ENCODE measurements around the gene HLX. TPM values are rescaled to one million over a fixed set of nuclear protein-coding genes. Genes with fewer than 3 reads are reported as not detected.

HLX gene, protein sequence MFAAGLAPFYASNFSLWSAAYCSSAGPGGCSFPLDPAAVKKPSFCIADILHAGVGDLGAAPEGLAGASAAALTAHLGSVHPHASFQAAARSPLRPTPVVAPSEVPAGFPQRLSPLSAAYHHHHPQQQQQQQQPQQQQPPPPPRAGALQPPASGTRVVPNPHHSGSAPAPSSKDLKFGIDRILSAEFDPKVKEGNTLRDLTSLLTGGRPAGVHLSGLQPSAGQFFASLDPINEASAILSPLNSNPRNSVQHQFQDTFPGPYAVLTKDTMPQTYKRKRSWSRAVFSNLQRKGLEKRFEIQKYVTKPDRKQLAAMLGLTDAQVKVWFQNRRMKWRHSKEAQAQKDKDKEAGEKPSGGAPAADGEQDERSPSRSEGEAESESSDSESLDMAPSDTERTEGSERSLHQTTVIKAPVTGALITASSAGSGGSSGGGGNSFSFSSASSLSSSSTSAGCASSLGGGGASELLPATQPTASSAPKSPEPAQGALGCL
- total RNA-seq, result 0.48 and 0.53 TPM in 2 replicates
- long read RNA-seq, result 0 reads

DNA sequence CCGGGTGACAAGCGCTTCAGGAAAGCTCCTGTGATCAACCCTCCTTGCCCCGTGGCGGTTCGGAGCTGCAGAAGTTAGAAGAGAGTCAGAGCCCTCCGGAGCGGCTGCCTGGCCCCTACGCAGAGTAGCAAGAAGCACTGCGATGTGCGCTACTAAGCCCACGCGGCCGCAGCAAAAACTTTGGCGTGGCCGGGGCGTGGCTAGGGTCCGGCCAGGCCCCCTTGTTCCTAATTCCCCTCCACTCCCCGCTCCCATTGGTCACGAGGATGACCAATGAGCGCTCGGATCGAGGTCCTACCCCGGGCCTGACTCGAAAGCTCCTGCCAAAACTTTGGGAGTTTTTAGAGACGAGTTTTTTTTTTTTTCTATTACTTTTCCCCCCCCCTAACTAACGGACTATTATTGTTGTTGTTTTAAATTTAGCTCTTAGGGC is at the start of gene HLX:
HLX (plus strand) TSS at position 368 of the 433 bp plus-strand sequence. CDS start 415 bp downstream, outside the sequence.
- TF ChIP-seq, protein P1, sequence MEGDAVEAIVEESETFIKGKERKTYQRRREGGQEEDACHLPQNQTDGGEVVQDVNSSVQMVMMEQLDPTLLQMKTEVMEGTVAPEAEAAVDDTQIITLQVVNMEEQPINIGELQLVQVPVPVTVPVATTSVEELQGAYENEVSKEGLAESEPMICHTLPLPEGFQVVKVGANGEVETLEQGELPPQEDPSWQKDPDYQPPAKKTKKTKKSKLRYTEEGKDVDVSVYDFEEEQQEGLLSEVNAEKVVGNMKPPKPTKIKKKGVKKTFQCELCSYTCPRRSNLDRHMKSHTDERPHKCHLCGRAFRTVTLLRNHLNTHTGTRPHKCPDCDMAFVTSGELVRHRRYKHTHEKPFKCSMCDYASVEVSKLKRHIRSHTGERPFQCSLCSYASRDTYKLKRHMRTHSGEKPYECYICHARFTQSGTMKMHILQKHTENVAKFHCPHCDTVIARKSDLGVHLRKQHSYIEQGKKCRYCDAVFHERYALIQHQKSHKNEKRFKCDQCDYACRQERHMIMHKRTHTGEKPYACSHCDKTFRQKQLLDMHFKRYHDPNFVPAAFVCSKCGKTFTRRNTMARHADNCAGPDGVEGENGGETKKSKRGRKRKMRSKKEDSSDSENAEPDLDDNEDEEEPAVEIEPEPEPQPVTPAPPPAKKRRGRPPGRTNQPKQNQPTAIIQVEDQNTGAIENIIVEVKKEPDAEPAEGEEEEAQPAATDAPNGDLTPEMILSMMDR (IDR thresholded peaks at IDR 0.05; ENCODE audit: unreplicated experiment), result no peak
- Mint-ChIP-seq H3K27me3 (peaks cover 93% of the 10 kb centered on the region), H3K4me1 (ENCODE audit: low read depth) (peaks cover 17% of the 10 kb centered on the region), H3K27ac (peak within 1 kb of the TSS; percentile 45), H3K36me3 (ENCODE audit: insufficient read depth) (no peaks in the 10 kb centered on the region), H3K4me3 (ENCODE audit: low read depth) (peak within 1 kb of the TSS; percentile 58), H3K9me3 (ENCODE audit: low read depth) (no peaks in the 10 kb centered on the region)
- no peak for DNase-seq (ENCODE audit: low spot score, unreplicated experiment)

DNA sequence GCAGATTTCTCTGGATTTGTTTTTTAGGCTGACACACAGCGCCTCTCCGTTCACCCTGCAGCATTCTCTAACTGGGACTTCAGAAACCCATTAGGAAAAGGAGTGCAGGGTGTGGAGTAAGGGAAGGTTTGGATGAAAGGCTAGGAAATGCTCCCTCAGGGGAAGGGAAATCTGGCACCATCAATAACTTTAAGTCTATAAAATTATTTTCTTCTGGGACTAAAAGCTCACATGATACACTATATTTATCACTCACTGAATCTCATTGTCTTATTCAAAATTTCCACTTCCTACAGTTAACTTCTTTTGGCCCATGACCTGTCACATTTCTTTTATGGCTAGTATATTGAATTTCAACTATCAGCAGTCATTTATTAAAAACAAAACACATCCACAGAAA is 45.8 kb upstream of the HLX start:
- TF ChIP-seq, protein P1 (IDR thresholded peaks at IDR 0.05; ENCODE audit: unreplicated experiment), result no peak

DNA sequence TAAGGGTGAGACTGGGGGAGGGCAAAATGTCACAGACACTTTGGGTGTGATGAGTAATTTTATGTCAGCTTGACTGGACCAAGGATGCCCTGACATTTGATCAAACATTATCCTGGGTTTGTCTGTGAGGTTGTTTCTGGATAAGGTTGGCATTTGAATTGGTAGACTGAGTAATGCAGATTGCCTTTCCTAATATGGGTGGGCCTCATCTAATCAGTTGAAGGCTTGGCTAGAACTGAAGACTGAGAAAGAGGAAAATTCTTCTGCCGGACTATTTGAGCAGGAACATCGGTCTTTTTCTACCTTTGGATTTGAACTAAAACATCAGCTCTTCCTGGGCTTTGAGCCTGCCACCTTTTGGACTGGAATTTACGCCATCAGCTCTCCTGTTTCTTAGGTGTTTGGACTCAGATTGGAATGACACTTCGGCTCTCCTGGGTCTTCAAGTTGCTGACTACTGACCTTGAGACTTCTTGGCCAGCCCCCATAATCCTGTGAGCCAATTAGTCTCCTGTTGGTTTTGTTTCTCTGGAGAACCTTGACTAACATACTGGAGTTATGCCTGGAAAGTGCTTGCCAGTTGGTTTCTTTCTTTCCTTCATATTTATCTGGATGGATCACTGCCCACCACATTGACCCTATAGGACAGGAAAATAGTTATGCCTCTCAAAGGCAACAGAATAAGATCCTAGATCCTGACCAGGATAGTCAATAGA is 44.9 kb upstream of the HLX start:
- TF ChIP-seq, protein P1 (IDR thresholded peaks at IDR 0.05; ENCODE audit: unreplicated experiment), result no peak
- no peaks in the 10 kb centered on the region for H3K36me3 Mint-ChIP-seq (ENCODE audit: insufficient read depth)
- no peak for DNase-seq (ENCODE audit: low spot score, unreplicated experiment)

More for the DNA sequence above, 45.8 kb upstream of the HLX start:
- no peak for DNase-seq (ENCODE audit: low spot score, unreplicated experiment)
- Mint-ChIP-seq H3K9me3 (ENCODE audit: low read depth) (no peaks in the 10 kb centered on the region), H3K27ac (no peak overlapping the region), H3K4me1 (ENCODE audit: low read depth) (no peaks in the 10 kb centered on the region), H3K36me3 (ENCODE audit: insufficient read depth) (no peaks in the 10 kb centered on the region), H3K27me3 (no peaks in the 10 kb centered on the region), H3K4me3 (ENCODE audit: low read depth) (no peak overlapping the region)

DNA sequence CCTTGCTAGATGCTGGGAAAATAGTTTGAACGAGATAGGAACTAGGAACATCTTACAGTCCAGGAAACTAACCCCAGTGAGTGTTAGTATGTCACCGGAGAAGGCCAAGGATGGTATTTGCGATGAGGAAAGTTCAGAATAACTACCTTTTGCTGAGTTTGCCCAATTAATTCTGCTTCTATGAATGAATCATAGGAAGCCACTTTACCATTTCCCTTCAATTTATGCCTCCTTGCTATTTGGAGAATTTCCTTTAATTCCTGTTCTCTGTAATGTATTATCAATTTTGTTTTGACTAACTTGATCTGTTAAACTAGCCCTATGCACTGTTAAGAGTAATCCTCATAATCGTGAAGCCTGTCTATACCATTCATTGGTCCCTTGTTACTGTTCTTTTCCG is 40.7 kb upstream of the HLX start:
- no peak for DNase-seq (ENCODE audit: low spot score, unreplicated experiment)
- no peak overlapping the region for H3K4me3 Mint-ChIP-seq (ENCODE audit: low read depth)
- H3K36me3 Mint-ChIP-seq (ENCODE audit: insufficient read depth), result no peaks in the 10 kb centered on the region
- no peaks in the 10 kb centered on the region for H3K9me3 Mint-ChIP-seq (ENCODE audit: low read depth)
- TF ChIP-seq, protein P1 (IDR thresholded peaks at IDR 0.05; ENCODE audit: unreplicated experiment), result no peak
- no peaks in the 10 kb centered on the region for H3K4me1 Mint-ChIP-seq (ENCODE audit: low read depth)
- H3K27ac Mint-ChIP-seq, result no peak overlapping the region
- H3K27me3 Mint-ChIP-seq, result no peaks in the 10 kb centered on the region

More for the DNA sequence above, 44.9 kb upstream of the HLX start:
- Mint-ChIP-seq H3K4me3 (ENCODE audit: low read depth) (no peak overlapping the region), H3K27ac (no peak overlapping the region), H3K4me1 (ENCODE audit: low read depth) (no peaks in the 10 kb centered on the region), H3K27me3 (no peaks in the 10 kb centered on the region), H3K9me3 (ENCODE audit: low read depth) (no peaks in the 10 kb centered on the region)

DNA sequence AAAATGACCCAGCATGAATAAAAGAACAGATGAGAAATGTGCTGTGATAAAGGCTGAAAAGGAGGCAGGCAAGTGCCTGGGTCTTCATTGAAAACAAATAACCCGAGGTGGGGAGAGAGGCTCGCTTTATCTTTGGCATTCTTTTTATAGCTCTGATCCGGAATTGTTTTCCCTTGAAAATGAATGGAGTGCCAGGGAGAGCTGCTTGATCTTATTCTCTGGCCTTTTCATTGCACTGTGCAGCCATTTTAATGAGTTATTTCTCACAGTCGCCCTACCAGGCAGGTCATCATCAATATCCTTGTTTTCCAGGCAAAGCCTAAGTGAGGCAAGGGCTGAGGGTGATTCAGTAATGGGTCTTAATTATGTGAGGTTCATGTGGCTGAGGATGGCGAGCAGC is 39.8 kb upstream of the HLX start:
- TF ChIP-seq, protein P1 (IDR thresholded peaks at IDR 0.05; ENCODE audit: unreplicated experiment), result no peak
- Mint-ChIP-seq H3K27me3 (no peaks in the 10 kb centered on the region), H3K9me3 (ENCODE audit: low read depth) (no peaks in the 10 kb centered on the region), H3K36me3 (ENCODE audit: insufficient read depth) (no peaks in the 10 kb centered on the region), H3K4me1 (ENCODE audit: low read depth) (peaks cover 5% of the 10 kb centered on the region), H3K4me3 (ENCODE audit: low read depth) (no peak overlapping the region), H3K27ac (no peak overlapping the region)
- no peak for DNase-seq (ENCODE audit: low spot score, unreplicated experiment)

Measured in progenitor cell of endocrine pancreas (in vitro differentiated cells).